A673 (cell line): ENCODE results near the gene CTNNA2.

Experiments used
- CTCF ChIP-seq: fragments of 300-800, 200-600 bp; sonication (generic); conservative IDR thresholded peaks from 2 replicates; pipeline ENCODE4 v1.5.1; 2017; ENCODE audit warnings: low read depth, mild to moderate bottlenecking, antibody characterized with exemption, low read length, moderate library complexity, mixed read lengths
- EZH2 ChIP-seq: fragments of 200-600 bp; sonication (generic); IDR thresholded peaks from 2 replicates; pipeline ENCODE4 v1.6.1; 2017; ENCODE audit warnings: borderline replicate concordance, low read depth, mild to moderate bottlenecking, mixed read lengths, antibody characterized with exemption, low read length; ENCODE audit not compliant: poor library complexity, severe bottlenecking

GRCh38 chr2:79861059-79861374, 348.2 kb downstream of the CTNNA2 start:
- no peak for TF ChIP-seq CTCF
- TF ChIP-seq EZH2, result no peak
